ENCODE measurements around the gene TMEM88.
A peak's percentile ranks its signal among the peaks of the same experiment; 100 is the strongest.
"Not testable (repeated sequence)": the region's sequence is repeated elsewhere in the genome, so short reads cannot be mapped to it uniquely, and the experiment has no call there.

TMEM88 gene

DNA sequence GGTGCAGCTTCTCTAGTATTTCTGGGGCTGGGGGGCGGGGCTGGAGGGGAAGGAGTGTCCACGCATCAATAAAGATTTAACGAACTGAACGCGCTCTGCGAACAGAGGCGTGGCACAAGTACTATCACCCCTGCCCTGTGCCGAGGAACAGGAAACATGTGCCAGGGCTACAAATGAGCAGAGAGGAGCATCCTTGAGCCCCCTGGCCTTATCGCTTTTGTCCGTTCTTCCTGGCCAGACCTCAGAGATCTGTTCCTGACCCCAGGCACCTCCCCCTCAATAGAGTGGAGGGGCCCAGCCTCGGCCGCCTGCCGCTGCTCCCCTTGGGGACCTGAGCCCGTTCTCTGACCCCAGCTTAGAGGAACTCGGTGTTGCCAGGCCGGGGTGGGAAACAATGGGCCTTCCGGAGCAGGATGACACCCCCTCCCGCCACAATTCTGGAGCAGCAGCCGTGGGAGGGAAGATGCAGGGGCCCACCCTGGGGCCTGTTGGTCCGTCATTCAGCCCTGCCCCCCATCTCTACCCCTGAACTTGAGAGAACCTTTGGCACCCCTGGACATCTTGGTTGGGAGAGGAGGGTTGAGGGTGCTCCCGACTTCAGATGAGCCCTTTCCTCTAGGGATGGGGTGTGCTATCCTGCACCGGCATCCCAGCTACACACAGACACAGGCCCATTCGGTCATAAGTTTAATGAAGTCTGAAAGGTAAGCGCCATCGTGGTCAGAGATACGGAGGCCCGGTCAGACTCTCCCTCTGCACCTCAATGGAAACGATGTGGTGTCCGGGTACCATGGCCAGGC lies 1.3 kb downstream of the TMEM88 start:
- no peak for DNase-seq (ENCODE audit: low read depth)

- DNase-seq (ENCODE audit: low read depth), result peak; percentile 91
These were observed 2.2 kb downstream of the TMEM88 start, which contains the start of gene NAA38 for GRCh38 chr17:7856811-7857712. Gene NAA38, minus strand, starts transcription at chr17:7857559. Its CDS starts 96 bp downstream, at chr17:7857463.

DNA sequence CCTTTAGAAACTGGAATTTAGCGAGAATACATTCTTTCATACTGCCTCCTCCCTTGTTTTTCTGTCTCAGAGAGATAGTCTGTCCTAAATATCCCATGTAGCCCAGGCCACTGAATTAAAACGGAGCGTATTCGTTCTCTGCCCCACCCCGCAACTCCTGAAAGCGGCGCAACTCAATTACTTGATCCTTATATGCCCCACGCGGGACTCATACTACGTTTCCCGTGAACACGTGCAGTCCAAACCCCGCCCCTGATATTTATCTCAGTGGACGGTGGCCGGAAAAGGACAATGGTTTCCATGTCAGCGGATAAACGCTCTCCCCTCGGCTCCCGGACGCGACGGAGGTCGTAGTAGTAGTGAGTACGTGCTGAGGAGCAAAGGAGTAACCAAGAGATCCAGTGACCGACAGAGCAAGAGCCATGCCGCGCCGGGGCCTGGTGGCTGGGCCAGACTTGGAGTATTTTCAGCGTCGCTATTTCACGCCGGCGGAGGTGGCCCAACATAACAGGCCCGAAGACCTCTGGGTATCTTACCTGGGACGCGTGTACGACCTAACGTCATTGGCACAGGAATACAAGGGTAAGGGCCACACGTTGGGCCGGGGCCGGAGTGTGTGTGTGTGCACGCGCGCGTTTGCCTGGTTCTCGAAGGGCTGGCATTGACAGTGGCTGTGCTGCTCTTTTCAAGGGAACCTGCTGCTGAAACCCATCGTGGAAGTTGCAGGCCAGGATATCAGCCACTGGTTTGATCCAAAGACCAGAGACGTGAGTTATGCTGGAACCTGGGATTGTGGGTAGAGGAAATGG lies 3.1 kb downstream of the TMEM88 start, which contains the start of gene CYB5D1:
Gene CYB5D1 (plus strand): TSS at position 291 of the 809 bp plus-strand sequence. CDS start 132 bp downstream, at position 423.
- peak; percentile 82 for DNase-seq (ENCODE audit: low read depth)

GRCh38 chr17:7858522-7858810 lies 3.6 kb downstream of the TMEM88 start:
- DNase-seq (ENCODE audit: low read depth), result no peak

DNA sequence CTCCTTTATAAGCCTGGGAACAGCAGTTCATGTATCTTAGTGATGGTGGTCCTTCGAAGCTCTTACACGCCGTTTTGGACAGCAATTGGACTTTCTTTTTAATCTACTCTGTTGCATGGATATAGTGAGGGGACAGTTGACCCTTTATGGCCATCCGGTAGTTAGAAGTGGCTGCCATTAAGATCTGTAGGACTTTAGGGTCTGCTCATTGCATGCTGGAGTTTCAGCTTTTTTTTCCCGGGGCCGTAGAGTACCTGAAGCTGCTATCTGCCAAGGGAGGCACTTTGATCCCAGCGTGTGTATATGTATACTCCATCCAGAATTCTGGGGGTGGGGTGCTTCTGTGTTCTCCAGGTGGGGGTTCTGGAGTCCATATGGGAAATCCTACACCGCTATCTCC lies 4.2 kb downstream of the TMEM88 start:
- no peak for DNase-seq (ENCODE audit: low read depth)

DNA sequence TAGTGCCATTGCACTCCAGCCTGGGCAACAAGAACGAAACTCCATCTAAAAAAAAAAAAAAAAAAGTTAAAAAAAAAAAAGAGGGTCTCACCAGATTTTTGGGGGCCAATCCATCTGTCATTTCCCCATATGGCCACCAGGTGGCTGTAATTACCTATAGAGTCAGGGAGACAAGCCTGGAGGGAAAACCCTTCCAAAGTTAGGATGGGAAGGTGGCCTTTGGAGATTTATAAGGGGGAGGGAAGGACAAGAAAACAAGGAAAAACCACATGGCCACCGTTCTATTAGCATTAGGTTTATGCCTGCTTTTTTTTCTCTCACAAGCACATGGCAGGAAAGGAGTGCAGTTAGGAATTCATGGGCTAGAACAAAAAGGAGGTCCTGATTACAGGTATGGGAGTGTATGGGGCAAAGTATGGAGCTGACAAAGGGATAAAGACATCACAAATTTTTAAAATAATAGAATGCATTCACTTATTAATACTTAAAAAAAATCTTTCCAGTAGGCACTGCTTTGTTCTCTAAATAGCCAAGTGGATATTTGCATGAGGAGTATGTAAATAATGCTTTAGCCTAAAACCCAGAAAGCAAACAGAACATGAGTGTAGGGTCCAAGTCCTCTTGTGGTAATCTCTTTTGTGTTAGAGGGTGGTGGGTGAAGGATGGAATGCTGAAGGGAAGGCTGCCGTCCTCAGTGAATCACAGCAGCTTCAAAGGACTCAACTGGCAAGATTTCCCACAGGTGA lies 8.0 kb downstream of the TMEM88 start:
- no peak for DNase-seq (ENCODE audit: low read depth)

DNA sequence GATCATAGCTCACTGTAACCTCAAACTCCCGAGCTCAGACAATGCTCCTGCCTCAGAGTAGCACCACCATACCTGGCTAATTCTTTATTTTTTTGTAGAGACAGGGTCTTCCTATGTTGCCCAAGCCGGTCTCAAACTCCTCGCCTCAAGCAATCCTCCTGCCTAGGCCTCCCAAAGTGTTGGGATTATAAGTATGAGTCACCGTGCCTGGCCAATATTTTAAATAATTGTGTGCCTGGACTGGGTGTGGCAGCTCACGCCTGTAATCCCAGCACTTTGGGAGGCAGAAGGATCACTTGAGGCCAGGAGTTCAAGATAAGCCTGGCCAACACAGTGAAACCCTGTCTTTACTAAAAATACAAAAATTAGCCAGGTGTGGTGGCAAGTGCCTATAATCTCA lies 9.5 kb downstream of the TMEM88 start:
- not testable (repeated sequence) for DNase-seq (ENCODE audit: low read depth)

- no peak for DNase-seq (ENCODE audit: low read depth)
These were observed 10.3 kb downstream of the TMEM88 start for GRCh38 chr17:7864995-7865650.

- no peak for DNase-seq (ENCODE audit: low read depth)
These were observed 13.0 kb downstream of the TMEM88 start for GRCh38 chr17:7867881-7868329.

DNA sequence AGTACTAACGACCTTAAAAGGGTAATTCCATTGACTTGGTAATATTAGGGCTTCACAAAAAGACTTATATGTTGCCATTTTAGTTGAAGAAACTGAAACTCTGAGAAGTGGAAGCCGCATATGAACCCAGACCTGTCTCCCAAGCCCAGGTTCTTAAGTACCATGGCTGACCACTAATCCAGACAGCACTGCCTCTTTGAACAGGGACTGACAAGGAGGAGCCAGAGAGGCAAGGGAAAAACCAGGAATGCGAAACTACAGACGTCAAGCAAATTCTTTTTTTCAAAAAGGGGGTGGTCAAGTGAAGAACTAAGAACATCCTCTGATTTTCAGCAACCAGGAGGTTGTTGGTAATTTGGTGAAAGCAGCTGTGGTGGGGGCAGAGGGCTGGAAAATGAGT lies 18.2 kb downstream of the TMEM88 start:
- DNase-seq (ENCODE audit: low read depth), result no peak

- no peak for DNase-seq (ENCODE audit: low read depth)
These were observed 21.0 kb downstream of the TMEM88 start for GRCh38 chr17:7875804-7876370.

DNA sequence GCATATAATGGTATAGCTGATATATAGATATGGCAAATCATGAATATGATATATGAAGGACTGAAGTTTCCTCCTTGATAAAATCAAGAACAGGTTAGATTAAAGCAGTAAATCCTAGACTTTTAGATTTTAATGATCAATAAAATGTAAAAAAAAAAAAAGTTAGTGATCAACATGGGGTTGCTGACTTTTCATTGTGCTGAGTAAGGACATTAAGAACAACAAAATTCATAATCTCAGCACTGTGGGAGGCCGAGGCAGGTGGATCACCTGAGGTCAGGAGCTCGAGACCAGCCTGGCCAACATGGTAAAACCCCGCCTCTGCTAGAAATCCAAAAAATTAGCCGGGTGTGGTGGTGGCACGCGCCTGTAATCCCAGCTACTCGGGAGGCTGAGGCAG lies 23.4 kb downstream of the TMEM88 start:
- DNase-seq (ENCODE audit: low read depth), result no peak

DNA sequence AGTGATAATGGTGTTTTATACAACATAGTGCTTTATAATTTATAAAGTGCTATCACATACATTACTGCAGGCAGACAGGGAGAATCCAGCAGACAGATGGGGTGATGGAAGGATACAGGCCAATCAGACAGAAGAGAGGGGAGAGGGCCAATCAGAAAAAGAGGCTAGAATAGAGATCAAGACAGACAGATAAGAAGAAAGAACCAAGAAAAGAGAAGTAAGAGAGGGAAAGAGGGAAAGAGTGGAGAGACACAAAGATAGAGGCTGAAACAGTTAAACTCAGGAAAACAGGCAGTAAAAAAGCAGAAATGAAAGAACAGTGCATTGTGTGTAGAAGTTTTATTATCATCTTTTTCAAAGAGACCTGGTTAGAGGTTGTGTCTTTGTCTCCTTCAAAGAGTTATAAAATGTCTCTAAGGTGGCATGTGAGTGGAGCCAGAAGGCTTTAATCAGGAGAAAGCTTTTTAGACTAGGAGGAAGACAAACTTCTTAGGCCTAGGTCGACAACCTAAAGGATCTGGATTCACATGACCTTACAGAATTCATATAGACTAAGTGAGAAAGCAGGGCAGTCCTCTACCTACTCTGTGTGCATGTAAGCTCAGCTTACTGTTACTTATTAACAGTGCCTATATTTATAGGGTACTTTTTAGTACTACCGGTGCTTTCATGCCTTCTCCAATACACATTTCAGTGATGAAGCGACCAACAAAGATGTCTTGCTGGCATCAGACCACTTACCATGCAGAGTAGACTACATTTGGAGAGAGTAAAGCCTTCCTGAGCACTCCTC lies 25.4 kb downstream of the TMEM88 start:
- no peak for DNase-seq (ENCODE audit: low read depth)

DNA sequence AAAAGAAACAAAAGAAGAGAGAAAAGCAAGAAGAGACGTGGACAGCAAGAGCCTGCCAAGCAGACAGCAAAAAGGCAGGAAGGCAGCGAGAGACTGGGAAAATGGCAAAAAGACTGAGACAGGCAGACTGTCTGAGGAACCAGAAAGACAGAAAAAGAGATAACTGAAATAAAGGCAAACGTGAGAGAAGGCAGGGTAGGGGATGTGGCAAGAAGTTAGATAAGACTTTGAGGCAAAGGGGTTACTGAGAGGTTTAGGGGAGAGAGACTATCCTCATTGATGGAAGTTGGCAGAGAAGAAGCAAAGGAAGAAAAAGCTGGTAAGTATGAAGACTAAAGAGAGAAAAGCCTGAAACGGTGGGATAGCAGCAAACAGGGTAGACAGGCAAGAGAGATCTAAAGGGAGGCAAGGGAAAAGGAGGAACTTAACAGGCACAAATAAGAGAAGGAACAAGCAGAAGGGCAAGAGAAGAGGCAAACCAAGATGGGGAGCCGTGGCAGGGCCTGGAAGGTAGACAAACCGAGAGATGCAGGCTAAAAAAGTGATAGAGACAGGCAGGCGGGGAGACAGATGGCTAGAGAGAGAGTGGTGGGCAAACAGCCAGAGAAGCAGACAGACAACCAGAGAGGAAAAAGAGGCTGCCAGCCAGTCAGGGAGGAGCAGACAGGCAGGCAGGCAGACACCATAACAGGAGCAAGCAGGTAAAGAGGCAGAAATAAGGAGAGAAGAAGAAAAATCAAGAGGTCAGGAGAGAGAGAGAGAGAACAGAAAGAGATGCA lies 26.6 kb downstream of the TMEM88 start:
- DNase-seq (ENCODE audit: low read depth), result no peak

DNA sequence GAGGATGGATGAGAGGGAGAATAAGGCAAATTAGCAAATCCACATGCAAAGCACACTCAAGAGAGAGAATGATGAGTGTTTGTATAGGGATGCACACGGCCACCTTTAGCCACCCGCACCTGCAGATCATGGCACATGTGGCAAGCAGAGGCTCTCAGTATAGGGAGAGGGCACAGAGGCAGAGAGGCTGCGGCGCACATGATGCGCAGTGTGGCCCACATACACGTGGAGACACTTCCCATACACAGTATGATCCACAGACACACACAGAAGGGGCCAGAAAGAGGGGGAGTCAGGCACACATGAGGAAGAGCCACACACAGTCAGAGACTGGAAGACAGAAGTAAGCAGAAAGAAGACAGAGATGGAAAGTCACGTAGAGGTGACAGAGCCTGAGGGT lies 27.2 kb downstream of the TMEM88 start:
- DNase-seq (ENCODE audit: low read depth), result no peak

DNA sequence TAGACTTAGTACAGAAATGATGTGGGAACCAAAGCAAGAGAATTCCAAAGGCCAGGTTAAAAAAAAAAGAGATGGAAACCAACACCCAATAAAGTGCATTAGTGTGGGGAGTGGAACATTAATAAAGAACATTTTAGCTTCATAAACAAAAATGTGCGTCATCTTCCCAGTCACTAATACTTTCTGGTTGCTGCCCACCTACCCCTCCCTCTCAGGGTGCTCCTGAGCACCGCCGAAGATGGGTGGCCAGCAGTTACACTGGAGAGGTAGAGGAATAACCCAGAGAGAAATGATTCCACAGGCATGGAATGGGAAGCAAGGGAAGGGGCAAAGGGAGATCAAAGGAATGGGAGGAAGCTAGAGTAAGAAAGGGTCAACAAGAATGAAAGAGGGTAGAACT lies 27.8 kb downstream of the TMEM88 start:
- DNase-seq (ENCODE audit: low read depth), result no peak

GRCh38 chr17:7883781-7884386 lies 29.0 kb downstream of the TMEM88 start:
- no peak for DNase-seq (ENCODE audit: low read depth)

GRCh38 chr17:7884581-7885366 lies 29.9 kb downstream of the TMEM88 start:
- DNase-seq (ENCODE audit: low read depth), result peak; percentile 15
